SU-DHL-6 (cell line): Measurements from ENCODE around the gene KCNIP2.

Experiments
- CTCF ChIP-seq: fragments of 200-600 bp; sonication (generic); IDR thresholded peaks from one replicate; pipeline ENCODE4 v1.5.1; 2017; ENCODE audit warnings: antibody characterized with exemption, mild to moderate bottlenecking, low read length, moderate library complexity; ENCODE audit not compliant: insufficient read depth, poor library complexity, severe bottlenecking
- EZH2phosphoT487 ChIP-seq: fragments of 200-600 bp; sonication (generic), shearing (Covaris generic); conservative IDR thresholded peaks from 2 replicates; pipeline ENCODE4 v1.6.1; 2018; ENCODE audit warnings: mild to moderate bottlenecking, antibody characterized with exemption, low read length, moderate library complexity, mixed read lengths

- no peak for TF ChIP-seq CTCF
- no peak for TF ChIP-seq EZH2phosphoT487
Observed at GRCh38 chr10:101834341-101834740, 9.3 kb downstream of the KCNIP2 start.
